Breast epithelium (tissue), 3 donors: ENCODE measurements around the gene SORBS1.

Experiments
- CTCF ChIP-seq, 3 donors: fragments of 450-650 bp; IDR thresholded peaks; one replicate each; pipeline ENCODE4 v1.5.1; 2016 to 2017; ENCODE audit warnings: antibody characterized with exemption in 3 of 3, mild to moderate bottlenecking in 3 of 3, moderate library complexity in 3 of 3
- POLR2A ChIP-seq: fragments of 450-650 bp; IDR thresholded peaks from one replicate; pipeline ENCODE4 v1.6.1; 2016; ENCODE audit warnings: antibody characterized with exemption, mild to moderate bottlenecking, moderate library complexity

- TF ChIP-seq CTCF (IDR thresholded peaks at IDR 0.05) (no peak), POLR2A (no peak)
Observed at GRCh38 chr10:95415621-95416031, 145.5 kb downstream of the SORBS1 start.
